ENCODE data around the gene OSBPL5.

The OSBPL5 gene

GRCh38 chr11:3135481-3136440 lies 29.3 kb downstream of the OSBPL5 start:
- in situ Hi-C loops (cut with HindIII; ENCODE audit: low sequenced_read_pairs): no loop called here

- in situ Hi-C loops (cut with HindIII; ENCODE audit: low sequenced_read_pairs): no loop called here
These were observed 30.2 kb downstream of the OSBPL5 start for GRCh38 chr11:3134651-3135480.

DNA sequence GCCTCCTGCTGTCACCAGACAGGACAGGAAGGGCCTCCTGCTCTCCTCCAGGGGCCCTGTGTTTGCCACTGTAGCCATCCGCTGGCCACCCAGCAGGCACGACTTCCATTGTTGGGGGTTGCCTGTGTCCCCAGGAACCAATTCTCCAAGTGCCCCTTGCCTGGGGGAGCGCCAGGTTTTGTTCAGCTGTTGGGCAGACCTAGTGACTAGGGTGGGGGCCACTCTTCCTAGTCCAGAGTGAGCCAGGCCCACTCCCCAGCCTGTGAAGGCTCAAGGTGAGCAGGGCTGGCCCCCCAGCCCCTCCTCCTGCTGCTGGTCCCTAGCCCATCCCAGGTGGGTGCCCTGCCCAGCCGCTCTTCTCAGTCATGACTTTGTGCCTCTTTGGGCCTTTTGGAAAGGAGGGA lies 30.9 kb downstream of the OSBPL5 start:
- in situ Hi-C loops (cut with HindIII; ENCODE audit: low sequenced_read_pairs): no loop called here

DNA sequence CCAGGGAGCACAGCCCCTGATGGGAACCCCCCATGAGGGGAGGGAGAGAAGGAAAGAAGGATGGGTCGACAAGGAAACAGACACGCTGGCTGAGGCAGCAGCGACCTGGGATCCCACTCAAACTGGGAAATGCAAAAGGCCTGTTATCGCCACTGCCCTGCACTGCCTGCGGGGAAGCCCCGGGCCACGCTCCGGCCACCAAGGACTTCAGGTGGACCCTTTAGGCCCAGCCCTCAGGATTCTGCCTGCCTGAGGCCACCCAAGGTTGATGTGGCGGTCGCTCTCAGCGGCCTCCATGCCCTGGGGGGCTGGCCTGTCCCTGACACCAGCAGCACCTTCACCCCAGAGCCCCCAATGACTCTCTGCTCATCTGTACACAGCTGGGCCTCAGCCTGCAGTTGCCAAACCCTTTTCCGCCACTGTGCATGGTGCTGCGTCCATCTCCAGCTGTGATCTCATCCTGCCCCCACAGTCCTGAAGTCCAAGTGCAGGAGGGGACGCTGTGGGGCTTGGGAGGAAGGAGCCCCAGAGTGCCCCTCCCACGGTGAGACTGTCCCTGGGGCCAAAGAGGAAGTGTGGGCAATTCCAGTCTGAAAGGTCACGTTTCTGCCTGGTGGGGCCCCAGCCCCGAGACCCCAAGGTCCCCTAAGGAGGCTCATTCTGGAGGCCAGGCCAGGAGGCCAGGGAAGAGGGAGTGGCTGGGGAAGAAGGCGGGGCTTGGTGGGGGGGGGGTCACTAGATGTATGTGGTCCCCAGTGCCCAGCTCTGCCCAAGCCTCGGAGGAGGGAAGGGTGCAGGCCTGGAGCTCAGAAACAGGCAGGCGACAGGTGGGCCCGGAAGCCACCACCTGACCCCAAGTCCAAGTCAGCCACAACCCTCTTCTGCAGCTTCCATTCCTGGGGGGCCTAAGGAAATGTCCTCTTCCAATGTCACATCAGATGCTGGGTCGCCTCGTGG lies 31.6 kb downstream of the OSBPL5 start:
- in situ Hi-C loops (cut with HindIII; ENCODE audit: low sequenced_read_pairs): no loop called here

GRCh38 chr11:3132831-3133260 lies 32.3 kb downstream of the OSBPL5 start:
- in situ Hi-C loops (cut with HindIII; ENCODE audit: low sequenced_read_pairs): no loop called here

DNA sequence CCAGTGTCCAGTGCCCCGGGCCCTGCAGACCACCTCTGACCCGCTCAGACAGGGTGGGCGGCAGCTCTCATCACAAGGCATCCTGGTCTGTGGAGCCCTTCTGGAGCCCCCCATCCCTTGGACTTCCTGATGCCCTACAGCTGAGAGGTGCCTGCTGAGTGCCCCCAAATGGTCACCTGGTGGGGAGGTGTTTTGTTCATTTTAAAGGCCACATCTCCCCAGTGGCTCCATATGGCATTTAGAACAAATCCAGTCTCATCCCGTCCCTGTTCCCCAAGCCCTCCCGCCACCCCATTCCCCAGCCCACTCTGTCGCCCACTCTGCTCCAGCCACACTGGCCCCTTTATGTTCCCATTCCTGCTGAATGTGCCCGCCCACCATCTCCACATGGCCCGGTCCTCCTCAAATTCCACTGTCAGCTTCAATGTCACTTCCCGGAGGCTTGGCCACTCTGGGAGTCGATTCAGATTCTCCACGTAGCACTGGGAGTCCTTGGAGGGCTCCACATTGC lies 32.8 kb downstream of the OSBPL5 start:
- in situ Hi-C loops (cut with HindIII; ENCODE audit: low sequenced_read_pairs): no loop called here

DNA sequence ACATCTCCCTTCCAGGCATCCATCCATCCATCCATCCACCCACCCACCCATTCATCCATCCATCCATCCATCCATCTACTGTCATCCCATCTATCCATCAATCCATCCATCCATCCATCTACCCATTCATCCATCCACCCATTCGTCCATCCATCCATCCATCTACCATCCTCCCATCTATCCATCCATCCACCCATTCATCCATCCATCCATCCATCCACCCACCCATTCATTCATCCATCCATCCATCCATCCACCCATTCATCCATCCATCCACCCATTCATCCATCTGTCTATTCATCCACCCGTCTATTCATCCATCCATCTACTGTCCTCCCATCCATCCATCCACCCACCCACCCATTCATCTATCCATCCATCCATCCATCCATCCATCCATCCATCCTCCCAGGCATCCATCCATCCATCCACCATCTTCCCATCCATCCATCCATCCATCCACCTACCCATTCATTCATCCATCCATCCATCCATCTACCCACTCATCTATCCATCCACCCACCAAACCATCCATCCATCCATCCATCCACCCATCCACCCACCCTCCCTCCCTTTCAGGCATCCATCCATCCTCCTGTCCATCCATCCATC lies 33.7 kb downstream of the OSBPL5 start:
- in situ Hi-C loops (cut with HindIII; ENCODE audit: low sequenced_read_pairs): no loop called here

DNA sequence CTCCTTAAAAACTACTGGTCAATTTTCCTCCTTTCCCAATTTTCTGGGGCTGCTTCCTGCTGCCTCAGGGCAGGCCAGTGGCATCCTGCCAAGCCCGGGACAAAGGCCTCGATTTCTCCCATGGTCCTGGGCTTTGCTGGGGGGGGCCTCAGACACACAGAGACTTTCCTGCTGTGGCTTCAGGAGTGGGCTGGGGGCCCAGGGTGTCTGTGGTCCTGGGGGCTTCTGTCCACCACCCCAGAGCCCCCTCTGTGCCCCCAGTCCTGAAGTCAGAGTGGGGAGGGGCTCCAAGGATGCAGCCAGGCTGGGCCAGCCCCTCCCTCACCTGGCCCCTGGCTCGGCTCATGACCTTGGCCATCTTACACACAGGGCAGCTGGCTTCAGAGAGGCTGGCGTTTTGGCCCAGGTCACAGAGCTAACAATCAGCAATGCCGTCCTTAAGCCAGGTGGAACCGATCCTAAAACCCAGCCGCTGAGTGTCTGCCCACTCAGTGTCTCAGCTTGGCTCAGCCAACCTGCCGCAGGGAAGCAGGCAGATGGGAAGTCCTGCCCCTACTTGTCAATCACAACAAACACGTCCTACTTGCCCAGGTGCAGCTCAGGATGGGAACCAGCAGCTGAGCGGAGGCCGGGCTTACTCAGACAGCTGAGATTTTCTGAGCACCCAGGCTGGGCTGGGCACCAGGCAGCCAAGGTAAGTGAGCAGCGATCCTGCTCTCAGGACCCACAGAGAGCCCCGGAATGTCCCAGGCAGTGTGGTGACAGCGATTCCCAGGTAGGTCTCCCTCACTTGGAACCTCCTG lies 34.6 kb downstream of the OSBPL5 start:
- in situ Hi-C loops (cut with HindIII; ENCODE audit: low sequenced_read_pairs): no loop called here

GRCh38 chr11:3129591-3130268 lies 35.4 kb downstream of the OSBPL5 start:
- in situ Hi-C loops (cut with HindIII; ENCODE audit: low sequenced_read_pairs): no loop called here

DNA sequence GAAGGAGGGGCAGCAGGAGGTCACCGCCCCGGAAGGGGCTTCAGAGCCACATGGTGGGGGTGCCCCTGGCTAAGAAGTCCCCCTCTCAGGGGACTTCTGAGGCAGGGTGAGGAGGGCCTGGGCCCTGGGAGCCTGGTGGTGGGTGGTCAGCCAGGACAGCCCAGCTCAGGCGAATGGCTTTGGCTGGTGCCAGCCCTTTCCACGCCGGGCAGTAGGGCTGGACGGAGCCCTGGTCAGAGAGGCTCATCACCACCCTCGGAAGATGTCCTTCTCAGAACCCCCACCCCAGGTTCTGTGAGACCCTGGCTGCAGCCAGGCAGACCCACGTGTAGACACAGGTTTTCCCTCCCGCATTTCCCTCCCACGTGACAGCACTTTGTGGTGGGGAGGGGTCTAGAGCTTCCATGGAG lies 35.9 kb downstream of the OSBPL5 start:
- in situ Hi-C loops (cut with HindIII; ENCODE audit: low sequenced_read_pairs): no loop called here

- in situ Hi-C loops (cut with HindIII; ENCODE audit: low sequenced_read_pairs): no loop called here
These were observed 36.5 kb downstream of the OSBPL5 start for GRCh38 chr11:3128356-3129180.

- in situ Hi-C loops (cut with HindIII; ENCODE audit: low sequenced_read_pairs): no loop called here
These were observed 37.3 kb downstream of the OSBPL5 start for GRCh38 chr11:3127706-3128355.

DNA sequence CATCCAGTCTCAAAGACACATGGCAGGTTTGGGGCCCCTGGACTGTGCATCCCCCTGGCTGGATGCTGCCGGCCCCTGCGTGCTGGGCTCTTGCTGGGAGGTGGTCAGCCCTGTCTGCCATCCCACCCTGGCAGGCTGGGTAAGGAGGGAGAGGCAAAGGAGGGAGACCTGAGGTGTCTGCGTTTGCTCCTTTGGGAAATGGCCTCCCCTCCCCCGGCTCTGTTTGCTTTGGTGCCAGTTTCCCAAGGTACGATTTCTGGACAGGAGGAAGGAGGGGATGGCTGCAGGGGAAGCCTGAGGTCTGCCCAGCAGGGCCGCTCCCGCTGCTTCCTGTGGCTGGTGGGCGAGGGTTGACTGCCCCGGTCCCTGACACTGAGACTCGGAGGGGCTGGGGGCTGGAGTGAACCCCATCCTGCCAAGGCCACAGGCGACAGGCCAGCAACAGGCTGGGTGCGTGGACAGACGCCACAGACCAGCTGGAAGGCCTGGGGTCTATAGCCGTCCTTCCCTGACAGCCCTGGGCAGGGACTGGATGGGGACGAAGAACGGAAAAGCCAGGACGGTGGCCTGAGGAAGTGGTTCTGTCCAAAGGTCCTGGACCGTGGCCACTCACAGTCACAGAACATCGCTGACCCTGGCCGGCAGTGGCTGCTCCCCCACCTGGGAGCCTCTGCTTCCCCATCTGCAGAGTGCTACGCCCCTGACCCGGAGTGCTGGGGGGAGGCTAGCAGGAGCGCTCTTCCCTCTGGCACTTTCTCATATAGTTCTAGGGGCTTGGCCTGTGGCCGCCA lies 38.0 kb downstream of the OSBPL5 start:
- in situ Hi-C loops (cut with HindIII; ENCODE audit: low sequenced_read_pairs): no loop called here

DNA sequence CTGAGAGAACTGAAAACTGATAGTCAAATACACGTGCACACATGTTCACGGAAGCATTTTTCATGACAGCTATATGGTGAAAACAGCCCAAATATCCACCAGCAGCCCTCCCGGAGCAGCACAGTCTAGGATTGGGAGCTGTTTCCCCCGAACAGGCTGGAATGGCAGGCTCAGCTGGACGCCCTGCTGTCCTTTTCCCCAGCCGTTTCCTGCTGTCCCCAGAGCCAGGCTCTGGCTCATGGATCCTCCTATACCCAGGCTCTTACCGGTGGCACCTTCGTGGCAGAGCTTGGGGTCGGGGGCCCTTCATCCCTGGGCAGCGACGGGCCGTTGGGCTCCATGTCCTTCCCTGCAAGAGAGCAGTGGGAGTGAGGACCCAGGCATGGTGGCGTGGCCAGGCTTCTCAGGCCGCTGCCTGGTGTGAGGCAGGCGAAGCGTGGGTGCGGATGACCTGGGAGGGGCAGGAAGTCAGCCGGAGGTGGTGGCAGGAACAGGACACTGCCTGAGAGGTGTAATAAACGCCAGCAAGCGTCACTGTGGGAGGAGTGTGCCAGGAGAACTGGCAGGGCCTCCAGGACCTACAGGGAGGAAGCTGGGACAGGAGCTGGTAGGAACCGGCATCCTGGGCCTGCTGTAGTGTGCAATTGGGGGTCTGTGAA lies 38.8 kb downstream of the OSBPL5 start:
- in situ Hi-C loops (cut with HindIII; ENCODE audit: low sequenced_read_pairs): no loop called here

- in situ Hi-C loops (cut with HindIII; ENCODE audit: low sequenced_read_pairs): no loop called here
These were observed 40.3 kb downstream of the OSBPL5 start for GRCh38 chr11:3124821-3125220.
